HEK293 (cell line): Measurements from ENCODE around the gene ANGPTL8.

ENCODE experiments used
- CTCF ChIA-PET: fragments of 350-600 bp; formaldehyde crosslinking; extraction: SDS; loops from one replicate; lab custom pipeline; 2021; ENCODE audit warnings: antibody characterized with exemption; lab: Yijun Ruan, JAX
- POLR2A ChIA-PET: fragments of 300-600 bp; formaldehyde crosslinking; extraction: SDS; loops from one replicate; lab custom pipeline; 2020; ENCODE audit warnings: antibody characterized with exemption, inconsistent platforms; lab: Yijun Ruan, JAX
- H3K27ac ChIP-seq: fragments of 200-500 bp; sonication (Bioruptor generic); 2 replicates; pipeline ENCODE4 v1.5.1; 2014; ENCODE audit warnings: low read depth, low read length, control low read depth, inconsistent platforms; ENCODE audit errors: extremely low read depth
- H3K36me3 ChIP-seq, 2 experiments: fragments of 200-500 bp in 1 of 2; sonication (Bioruptor generic) in 1 of 2; 1 replicate in 1 of 2; 2 replicates in 1 of 2; pipeline ENCODE4 v1.5.1; 2014 to 2017; ENCODE audit warnings: inconsistent platforms in 2 of 2, low read length in 2 of 2; ENCODE audit not compliant: control insufficient read depth in 2 of 2, insufficient read depth in 1 of 2
- H3K4me1 ChIP-seq: fragments of 200-500 bp; sonication (Bioruptor generic); 2 replicates; pipeline ENCODE4 v1.5.1; 2014; ENCODE audit warnings: mild to moderate bottlenecking, low read length, inconsistent platforms; ENCODE audit not compliant: control insufficient read depth, insufficient read depth
- H3K4me3 ChIP-seq: 2 replicates; pipeline ENCODE4 v1.5.1; 2011; ENCODE audit warnings: low read depth, mild to moderate bottlenecking, control low read depth, low read length, moderate library complexity
- H3K9me3 ChIP-seq: fragments of 200-500 bp; sonication (Bioruptor generic); 2 replicates; pipeline ENCODE4 v1.5.1; 2014; ENCODE audit warnings: low read depth, low read length, inconsistent platforms; ENCODE audit not compliant: control insufficient read depth, insufficient read depth
- AEBP2 ChIP-seq: fragments of 450-650 bp; formaldehyde crosslinking; IDR thresholded peaks from 2 replicates; pipeline ENCODE4 v1.5.1; 2016; ENCODE audit warnings: missing biosample characterization, missing genetic modification characterization, borderline replicate concordance
- KLF10 ChIP-seq: fragments of 450-650 bp; IDR thresholded peaks from 2 replicates; pipeline ENCODE4 v1.5.1; 2018; ENCODE audit warnings: missing biosample characterization, mild to moderate bottlenecking, missing genetic modification characterization
- MYNN ChIP-seq: fragments of 450-650 bp; formaldehyde crosslinking; IDR thresholded peaks from 2 replicates; pipeline ENCODE4 v1.5.1; 2016; ENCODE audit warnings: missing biosample characterization, missing genetic modification characterization, borderline replicate concordance
- ZBTB20 ChIP-seq: fragments of 450-650 bp; formaldehyde crosslinking; IDR thresholded peaks from 2 replicates; pipeline ENCODE4 v1.5.1; 2016; ENCODE audit warnings: missing biosample characterization, missing genetic modification characterization
- ZBTB21 ChIP-seq: fragments of 450-650 bp; formaldehyde crosslinking; IDR thresholded peaks from 2 replicates; pipeline ENCODE4 v1.5.1; 2017; ENCODE audit warnings: missing biosample characterization, missing genetic modification characterization
- ZBTB49 ChIP-seq: fragments of 450-650 bp; formaldehyde crosslinking; IDR thresholded peaks from 2 replicates; pipeline ENCODE4 v1.5.1; 2016; ENCODE audit warnings: missing biosample characterization, missing genetic modification characterization, low read depth
- ZBTB6 ChIP-seq: fragments of 450-650 bp; formaldehyde crosslinking; IDR thresholded peaks from 2 replicates; pipeline ENCODE4 v1.5.1; 2017; ENCODE audit warnings: missing biosample characterization, missing genetic modification characterization
- ZNF121 ChIP-seq: fragments of 450-650 bp; formaldehyde crosslinking; IDR thresholded peaks from 2 replicates; pipeline ENCODE4 v1.5.1; 2016; ENCODE audit warnings: missing biosample characterization, missing genetic modification characterization
- ZNF239 ChIP-seq: fragments of 450-650 bp; formaldehyde crosslinking; IDR thresholded peaks from 2 replicates; pipeline ENCODE4 v1.5.1; 2016; ENCODE audit warnings: missing biosample characterization, missing genetic modification characterization
- ZNF274 ChIP-seq, 2 experiments: fragments of 200-500 bp in 1 of 2; fragments of 450-650 bp in 1 of 2; sonication (Bioruptor generic) in 1 of 2; formaldehyde crosslinking in 1 of 2; IDR thresholded peaks; 2 replicates each; pipeline versions ENCODE4 v1.5.1 to v1.6.1; 2014 to 2016; ENCODE audit warnings: borderline replicate concordance in 1 of 2, inconsistent platforms in 1 of 2, low read length in 1 of 2, missing biosample characterization in 1 of 2, missing genetic modification characterization in 1 of 2
- ZNF510 ChIP-seq: fragments of 450-650 bp; formaldehyde crosslinking; IDR thresholded peaks from 2 replicates; pipeline ENCODE4 v1.5.1; 2018; ENCODE audit warnings: mild to moderate bottlenecking, missing genetic modification characterization, missing biosample characterization; ENCODE audit not compliant: insufficient replicate concordance
- ZNF521 ChIP-seq: fragments of 450-650 bp; formaldehyde crosslinking; IDR thresholded peaks from 2 replicates; pipeline ENCODE4 v1.5.1; 2017; ENCODE audit warnings: missing biosample characterization, mild to moderate bottlenecking, missing genetic modification characterization
- ZNF704 ChIP-seq: fragments of 450-650 bp; formaldehyde crosslinking; IDR thresholded peaks from 2 replicates; pipeline ENCODE4 v1.5.1; 2016; ENCODE audit warnings: missing biosample characterization, missing genetic modification characterization
- ZSCAN30 ChIP-seq: fragments of 450-650 bp; IDR thresholded peaks from 2 replicates; pipeline ENCODE4 v1.5.1; 2018; ENCODE audit warnings: missing biosample characterization, mild to moderate bottlenecking, missing genetic modification characterization, moderate library complexity
- ZSCAN4 ChIP-seq: fragments of 450-650 bp; formaldehyde crosslinking; IDR thresholded peaks from 2 replicates; pipeline ENCODE4 v1.5.1; 2017; ENCODE audit warnings: missing biosample characterization, missing genetic modification characterization
- TF ChIP-seq, protein P1 (sequence below): fragments of 450-650 bp; formaldehyde crosslinking; IDR thresholded peaks from 2 replicates; pipeline ENCODE4 v1.5.1; 2016; ENCODE audit warnings: missing biosample characterization, missing genetic modification characterization
- TF ChIP-seq, protein P2 (sequence below): fragments of 450-650 bp; formaldehyde crosslinking; IDR thresholded peaks from 2 replicates; pipeline ENCODE4 v1.5.1; 2016; ENCODE audit warnings: missing biosample characterization, missing genetic modification characterization

The ANGPTL8 gene

GRCh38 chr19:11267316-11268085 lies 28.1 kb downstream of the ANGPTL8 start:
- ChIA-PET CTCF (no interaction called here), POLR2A (interaction anchor here (0.7 kb wide), 1 partner anchor 85 kb away, joined by 3 read pairs; no protein-coding TSS in a partner anchor)
- Histone ChIP-seq H3K4me3 (no peak overlapping the region), H3K27ac (no peak overlapping the region)
- TF ChIP-seq ZNF704 (tag by site-specific recombination) (no peak), ZNF274 (IDR thresholded peaks at IDR 0.05; ENCODE audit: low read length) (no peak), ZNF274 (tag by site-specific recombination; IDR thresholded peaks at IDR 0.05; ENCODE audit: borderline replicate concordance) (no peak), ZNF121 (peak; percentile 97)
- TF ChIP-seq, all 188 proteins: peak for 1
- no peaks in the 10 kb centered on the region for H3K36me3 ChIP-seq
- H3K4me1 ChIP-seq = no peaks in the 10 kb centered on the region
- H3K9me3 ChIP-seq = no peaks in the 10 kb centered on the region

- no peak overlapping the region for H3K27ac ChIP-seq
- no peaks in the 10 kb centered on the region for H3K36me3 ChIP-seq
- no peaks in the 10 kb centered on the region for H3K9me3 ChIP-seq
- ChIA-PET POLR2A (no interaction called here), CTCF (no interaction called here)
- H3K4me3 ChIP-seq = no peak overlapping the region
- H3K4me1 ChIP-seq = no peaks in the 10 kb centered on the region
- no peak for TF ChIP-seq ZSCAN4
- no peak for TF ChIP-seq ZSCAN30 (tag by site-specific recombination)
- TF ChIP-seq ZBTB6 (tag by site-specific recombination) = no peak
- TF ChIP-seq, protein P1, sequence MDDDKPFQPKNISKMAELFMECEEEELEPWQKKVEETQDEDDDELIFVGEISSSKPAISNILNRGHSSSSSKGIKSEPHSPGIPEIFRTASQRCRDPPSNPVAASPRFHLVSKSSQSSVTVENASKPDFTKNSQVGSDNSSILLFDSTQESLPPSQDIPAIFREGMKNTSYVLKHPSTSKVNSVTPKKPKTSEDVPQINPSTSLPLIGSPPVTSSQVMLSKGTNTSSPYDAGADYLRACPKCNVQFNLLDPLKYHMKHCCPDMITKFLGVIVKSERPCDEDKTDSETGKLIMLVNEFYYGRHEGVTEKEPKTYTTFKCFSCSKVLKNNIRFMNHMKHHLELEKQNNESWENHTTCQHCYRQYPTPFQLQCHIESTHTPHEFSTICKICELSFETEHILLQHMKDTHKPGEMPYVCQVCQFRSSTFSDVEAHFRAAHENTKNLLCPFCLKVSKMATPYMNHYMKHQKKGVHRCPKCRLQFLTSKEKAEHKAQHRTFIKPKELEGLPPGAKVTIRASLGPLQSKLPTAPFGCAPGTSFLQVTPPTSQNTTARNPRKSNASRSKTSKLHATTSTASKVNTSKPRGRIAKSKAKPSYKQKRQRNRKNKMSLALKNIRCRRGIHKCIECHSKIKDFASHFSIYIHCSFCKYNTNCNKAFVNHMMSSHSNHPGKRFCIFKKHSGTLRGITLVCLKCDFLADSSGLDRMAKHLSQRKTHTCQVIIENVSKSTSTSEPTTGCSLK (tag by site-specific recombination) = no peak
- no peak for TF ChIP-seq ZBTB49 (tag by site-specific recombination)
- TF ChIP-seq ZNF239 (tag by site-specific recombination) = no peak
- no peak for TF ChIP-seq KLF10 (tag by site-specific recombination)
- TF ChIP-seq ZBTB21 (tag by site-specific recombination) = no peak
- TF ChIP-seq AEBP2 (tag by site-specific recombination) = no peak
- no peak for TF ChIP-seq MYNN (tag by site-specific recombination)
- no peak for TF ChIP-seq ZNF521 (tag by site-specific recombination)
- no peak for TF ChIP-seq ZBTB20
- no peak for TF ChIP-seq ZNF510 (tag by site-specific recombination)
- TF ChIP-seq, protein P2, sequence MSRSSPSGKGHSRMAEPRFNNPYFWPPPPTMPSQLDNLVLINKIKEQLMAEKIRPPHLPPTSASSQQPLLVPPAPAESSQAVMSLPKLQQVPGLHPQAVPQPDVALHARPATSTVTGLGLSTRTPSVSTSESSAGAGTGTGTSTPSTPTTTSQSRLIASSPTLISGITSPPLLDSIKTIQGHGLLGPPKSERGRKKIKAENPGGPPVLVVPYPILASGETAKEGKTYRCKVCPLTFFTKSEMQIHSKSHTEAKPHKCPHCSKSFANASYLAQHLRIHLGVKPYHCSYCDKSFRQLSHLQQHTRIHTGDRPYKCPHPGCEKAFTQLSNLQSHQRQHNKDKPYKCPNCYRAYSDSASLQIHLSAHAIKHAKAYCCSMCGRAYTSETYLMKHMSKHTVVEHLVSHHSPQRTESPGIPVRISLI (tag by site-specific recombination) = no peak
Measured at GRCh38 chr19:11268783-11269267, 29.4 kb downstream of the ANGPTL8 start.
